OCI-LY7 (cell line): ENCODE data around the gene CALHM5. TPM values are rescaled to one million over a fixed set of nuclear protein-coding genes. Genes with fewer than 3 reads are reported as not detected.

Source experiments
- BruUV-seq: library from RNA; stranded (reverse); fragments of 400-500 nt; replicated peaks from 2 replicates; lab custom pipeline; 2021; lab: Mats Ljungman, UMichigan
- CTCF ChIA-PET: fragments of 300-600 bp; sonication (Branson Sonifier 250); formaldehyde crosslinking; loops from one replicate; lab custom pipeline; 2022; ENCODE audit warnings: antibody characterized with exemption; ENCODE audit not compliant: unreplicated experiment; lab: Charles Lee
- POLR2A ChIA-PET: fragments of 300-600 bp; sonication (Branson Sonifier 250); formaldehyde crosslinking; loops from one replicate; lab custom pipeline; 2022; ENCODE audit warnings: antibody characterized with exemption; lab: Charles Lee
- DNase-seq: peaks from one replicate; pipeline ENCODE4 v3.0.0-alpha.2; 2015; ENCODE audit warnings: low spot score
- H2AFZ ChIP-seq: fragments of 200-600 bp; sonication (generic), shearing (Covaris generic); 2 replicates; pipeline ENCODE4 v1.6.1; 2014; ENCODE audit warnings: mild to moderate bottlenecking, antibody characterized with exemption, low read length, moderate library complexity
- H3K27ac ChIP-seq: fragments of 200-600 bp; sonication (generic); 2 replicates; pipeline ENCODE4 v1.5.1; 2014; ENCODE audit warnings: mixed run types, low read depth, mild to moderate bottlenecking, moderate library complexity, low read length, inconsistent platforms; ENCODE audit not compliant: poor library complexity, severe bottlenecking
- H3K36me3 ChIP-seq: fragments of 200-600 bp; sonication (generic); 2 replicates; pipeline ENCODE4 v1.6.1; 2014; ENCODE audit warnings: mild to moderate bottlenecking, antibody characterized with exemption, low read length, moderate library complexity, mixed read lengths; ENCODE audit not compliant: insufficient read depth
- H3K4me1 ChIP-seq: fragments of 200-600 bp; sonication (generic); 2 replicates; pipeline ENCODE4 v1.5.1; 2014; ENCODE audit warnings: mild to moderate bottlenecking, low read length; ENCODE audit not compliant: insufficient read depth, poor library complexity, severe bottlenecking
- H3K4me2 ChIP-seq: fragments of 200-600 bp; sonication (generic); 2 replicates; pipeline ENCODE4 v1.6.1; 2014; ENCODE audit warnings: mild to moderate bottlenecking, low read length
- H3K4me3 ChIP-seq: fragments of 200-600 bp; sonication (generic); 2 replicates; pipeline ENCODE4 v1.5.1; 2014; ENCODE audit warnings: mild to moderate bottlenecking, low read depth, low read length; ENCODE audit not compliant: poor library complexity, severe bottlenecking
- H3K79me2 ChIP-seq: fragments of 200-600 bp; sonication (generic); 2 replicates; pipeline ENCODE4 v1.6.1; 2016; ENCODE audit warnings: low read depth, mild to moderate bottlenecking, low read length, moderate library complexity, mixed read lengths; ENCODE audit not compliant: insufficient read depth
- H3K9me2 ChIP-seq: fragments of 200-600 bp; sonication (generic); 2 replicates; pipeline ENCODE4 v1.6.1; 2016; ENCODE audit warnings: mild to moderate bottlenecking, low read length, mixed read lengths; ENCODE audit not compliant: insufficient read depth
- H3K9me3 ChIP-seq: fragments of 200-600 bp; sonication (generic); 2 replicates; pipeline ENCODE4 v1.6.1; 2014; ENCODE audit warnings: mild to moderate bottlenecking, mixed run types, low read length, mixed read lengths
- H4K20me1 ChIP-seq: fragments of 200-600 bp; sonication (generic); 2 replicates; pipeline ENCODE4 v1.6.1; 2014; ENCODE audit warnings: mild to moderate bottlenecking, antibody characterized with exemption, low read length, moderate library complexity, mixed read lengths; ENCODE audit not compliant: insufficient read depth
- CTCF ChIP-seq: fragments of 200-600 bp; sonication (generic); conservative IDR thresholded peaks from 2 replicates; pipeline ENCODE4 v1.5.1; 2014; ENCODE audit warnings: mild to moderate bottlenecking, antibody characterized with exemption, low read length, moderate library complexity, mixed read lengths
- EZH2phosphoT487 ChIP-seq: fragments of 200-600 bp; sonication (generic); IDR thresholded peaks from 2 replicates; pipeline ENCODE4 v1.6.1; 2018; ENCODE audit warnings: low read depth, borderline replicate concordance, mild to moderate bottlenecking, mixed run types, antibody characterized with exemption, low read length, moderate library complexity, mixed read lengths
- intact Hi-C: fragments of 100-400 bp; cut with micrococcal nuclease; formaldehyde crosslinking; loops from one replicate; pipeline ENCODE4 v1.10.0; 2022; ENCODE audit not compliant: unreplicated experiment
- total RNA-seq, 2 experiments: library from RNA; depleted of rRNA in 1 of 2; stranded (reverse); fragments of >200 nt in 1 of 2; shearing (Covaris generic) in 1 of 2; gene quantifications; 2 replicates each; pipeline ENCODE4 v1.2.3, GENCODE V29; 2014 to 2022

CALHM5 gene
- total RNA-seq, 2 experiments from 2014 or later, result not detected

GRCh38 chr6:116522896-116523295 lies 11.5 kb downstream of the CALHM5 start:
- H4K20me1 ChIP-seq, result no peaks in the 10 kb centered on the region
- DNase-seq, result no peak
- POLR2A ChIA-PET, result interaction anchor here (1.5 to 1.7 kb wide), 3 partner anchors 9 to 38 kb away, joined by 3 to 8 read pairs (median 4); partner anchors contain the start of gene CALHM5
- H2AFZ ChIP-seq, result no peak overlapping the region
- no peak overlapping the region for H3K4me2 ChIP-seq
- no peaks in the 10 kb centered on the region for H3K79me2 ChIP-seq
- BruUV-seq, result no TSS peak
- intact Hi-C loops, result no loop called here
- H3K9me3 ChIP-seq, result no peaks in the 10 kb centered on the region
- H3K27ac ChIP-seq, result no peak overlapping the region
- no peaks in the 10 kb centered on the region for H3K36me3 ChIP-seq
- TF ChIP-seq CTCF (no peak), EZH2phosphoT487 (no peak)
- no peaks in the 10 kb centered on the region; the same call in 1 of the 2 replicates for H3K9me2 ChIP-seq
- no peaks in the 10 kb centered on the region for H3K4me1 ChIP-seq
- no peak overlapping the region for H3K4me3 ChIP-seq
- CTCF ChIA-PET, result no interaction called here

- H3K4me1 ChIP-seq, result no peaks in the 10 kb centered on the region
- no peaks in the 10 kb centered on the region for H4K20me1 ChIP-seq
- no TSS peak for BruUV-seq
- POLR2A ChIA-PET, result interaction anchor here (0.5 to 1.7 kb wide), 4 partner anchors 10 to 667 kb away, joined by 3 to 4 read pairs (median 3); no protein-coding TSS in a partner anchor
- no peak overlapping the region for H3K4me2 ChIP-seq
- no peak for TF ChIP-seq EZH2phosphoT487
- TF ChIP-seq CTCF, result no peak
- CTCF ChIA-PET, result no interaction called here
- no peak overlapping the region for H3K4me3 ChIP-seq
- no peak overlapping the region for H3K27ac ChIP-seq
- no peaks in the 10 kb centered on the region for H3K9me3 ChIP-seq
- no peaks in the 10 kb centered on the region; the same call in 1 of the 2 replicates for H3K9me2 ChIP-seq
- DNase-seq, result no peak
- H3K36me3 ChIP-seq, result no peaks in the 10 kb centered on the region
- H3K79me2 ChIP-seq, result no peaks in the 10 kb centered on the region
- intact Hi-C loops, result no loop called here
- H2AFZ ChIP-seq, result no peak overlapping the region
Observed at GRCh38 chr6:116524236-116524635, 12.8 kb downstream of the CALHM5 start.

GRCh38 chr6:116528133-116528532 lies 16.7 kb downstream of the CALHM5 start:
- no peak for DNase-seq
- CTCF ChIA-PET, result no interaction called here
- POLR2A ChIA-PET, result interaction anchor here (0.6 kb wide), 1 partner anchor 216 kb away, joined by 3 read pairs; no protein-coding TSS in a partner anchor
- TF ChIP-seq CTCF (no peak), EZH2phosphoT487 (no peak)
- no peaks in the 10 kb centered on the region for H4K20me1 ChIP-seq
- H3K4me2 ChIP-seq, result no peak overlapping the region
- H3K4me3 ChIP-seq, result no peak overlapping the region
- no peaks in the 10 kb centered on the region for H3K36me3 ChIP-seq
- no peaks in the 10 kb centered on the region for H3K4me1 ChIP-seq
- no peak overlapping the region for H3K27ac ChIP-seq
- intact Hi-C loops, result no loop called here
- H3K9me3 ChIP-seq, result no peaks in the 10 kb centered on the region
- H3K9me2 ChIP-seq, result no peaks in the 10 kb centered on the region; the same call in 1 of the 2 replicates
- H3K79me2 ChIP-seq, result no peaks in the 10 kb centered on the region
- no TSS peak for BruUV-seq
- no peak overlapping the region for H2AFZ ChIP-seq
